HuH-7 (cell line): Measurements from ENCODE around the gene TRPV3.
"Not testable (repeated sequence)": the region's sequence is repeated elsewhere in the genome, so short reads cannot be mapped to it uniquely, and the experiment has no call there.

Experiments used
- DNase-seq: peaks from one replicate; pipeline ENCODE4 v3.0.0; 2011; ENCODE audit warnings: low spot score

Gene TRPV3

GRCh38 chr17:3573246-3574100 lies 15.9 kb upstream of the TRPV3 start:
- no peak for DNase-seq

- no peak for DNase-seq
These were observed 14.6 kb upstream of the TRPV3 start for GRCh38 chr17:3572231-3572630.

GRCh38 chr17:3571043-3571900 lies 13.7 kb upstream of the TRPV3 start:
- DNase-seq = no peak

GRCh38 chr17:3569534-3570137 lies 12.0 kb upstream of the TRPV3 start:
- no peak for DNase-seq

GRCh38 chr17:3566551-3566950 lies 8.9 kb upstream of the TRPV3 start:
- no peak for DNase-seq

GRCh38 chr17:3565143-3565542 lies 7.5 kb upstream of the TRPV3 start:
- no peak for DNase-seq

- not testable (repeated sequence) for DNase-seq
These were observed 6.6 kb upstream of the TRPV3 start for GRCh38 chr17:3564241-3564640.

- no peak for DNase-seq
These were observed 1.6 kb upstream of the TRPV3 start for GRCh38 chr17:3559270-3559645.

- no peak for DNase-seq
These were observed 1.1 kb upstream of the TRPV3 start for GRCh38 chr17:3558603-3559269.

- no peak for DNase-seq
These were observed 470 bp downstream of the TRPV3 start for GRCh38 chr17:3556916-3557767.

- DNase-seq = no peak
These were observed 1.2 kb downstream of the TRPV3 start for GRCh38 chr17:3556239-3556915.

- no peak for DNase-seq
These were observed 2.3 kb downstream of the TRPV3 start for GRCh38 chr17:3555189-3555796.

GRCh38 chr17:3554440-3554839 lies 3.2 kb downstream of the TRPV3 start:
- no peak for DNase-seq

- DNase-seq = no peak
These were observed 3.9 kb downstream of the TRPV3 start for GRCh38 chr17:3553419-3554401.

- no peak for DNase-seq
These were observed 4.7 kb downstream of the TRPV3 start for GRCh38 chr17:3552916-3553315.

GRCh38 chr17:3551189-3551588 lies 6.4 kb downstream of the TRPV3 start:
- DNase-seq = no peak

- DNase-seq = no peak
These were observed 7.9 kb downstream of the TRPV3 start for GRCh38 chr17:3549610-3550162.

- DNase-seq = no peak
These were observed 10.0 kb downstream of the TRPV3 start for GRCh38 chr17:3547628-3548027.

GRCh38 chr17:3546997-3547396 lies 10.6 kb downstream of the TRPV3 start:
- DNase-seq = no peak
